ENCODE measurements around the gene WDR5B.
A peak's percentile ranks its signal among the peaks of the same experiment; 100 is the strongest.

The WDR5B gene

DNA sequence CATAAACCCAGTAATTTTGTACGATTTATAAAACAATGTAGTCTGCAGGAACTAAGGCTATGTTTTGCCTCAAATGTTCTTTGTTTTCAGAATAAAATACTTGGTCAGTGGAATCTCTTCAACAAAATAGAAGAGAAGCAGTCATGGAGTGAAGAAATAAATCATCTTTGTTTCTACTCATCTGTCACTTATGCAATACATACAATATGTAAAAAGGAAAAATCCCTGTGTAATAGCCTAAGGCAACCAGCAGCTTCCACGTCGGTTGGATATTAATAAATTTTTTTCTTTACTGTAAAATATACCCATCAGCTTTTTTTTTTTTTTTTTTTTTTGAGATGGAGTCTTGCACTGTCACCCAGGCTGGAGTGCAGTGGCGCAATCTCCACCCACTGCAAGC, 5.2 kb upstream of the WDR5B start:
- no peaks in the 10 kb centered on the region for H3K27me3 Mint-ChIP-seq
- no peaks in the 10 kb centered on the region for H3K9me3 Mint-ChIP-seq
- H3K36me3 Mint-ChIP-seq, result peaks cover 18% of the 10 kb centered on the region
- peaks cover 17% of the 10 kb centered on the region for H3K4me1 Mint-ChIP-seq
- no peak overlapping the region for H3K4me3 Mint-ChIP-seq
- no peak overlapping the region for H3K27ac Mint-ChIP-seq

DNA sequence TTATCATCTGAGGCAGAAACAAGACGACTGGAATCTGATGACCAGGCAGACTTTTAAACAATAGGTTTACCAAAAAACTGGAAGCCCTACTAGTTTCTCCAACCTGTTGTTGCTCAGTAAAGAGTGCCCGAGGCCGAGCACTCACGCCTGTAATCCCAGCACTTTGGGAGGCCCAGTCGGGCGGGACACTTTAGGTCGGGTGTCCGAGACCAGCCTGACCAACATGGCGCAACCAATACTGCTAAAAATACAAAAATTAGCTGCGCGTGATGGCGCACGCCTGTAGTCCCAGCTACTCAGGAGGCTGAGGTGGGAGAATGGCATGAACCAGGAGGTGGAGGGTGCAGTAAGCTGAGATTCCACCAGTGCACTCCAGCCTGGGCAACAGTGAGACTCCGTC, 1.1 kb upstream of the WDR5B start:
- Mint-ChIP-seq H3K4me1 (peaks cover 51% of the 10 kb centered on the region), H3K27me3 (no peaks in the 10 kb centered on the region)

DNA sequence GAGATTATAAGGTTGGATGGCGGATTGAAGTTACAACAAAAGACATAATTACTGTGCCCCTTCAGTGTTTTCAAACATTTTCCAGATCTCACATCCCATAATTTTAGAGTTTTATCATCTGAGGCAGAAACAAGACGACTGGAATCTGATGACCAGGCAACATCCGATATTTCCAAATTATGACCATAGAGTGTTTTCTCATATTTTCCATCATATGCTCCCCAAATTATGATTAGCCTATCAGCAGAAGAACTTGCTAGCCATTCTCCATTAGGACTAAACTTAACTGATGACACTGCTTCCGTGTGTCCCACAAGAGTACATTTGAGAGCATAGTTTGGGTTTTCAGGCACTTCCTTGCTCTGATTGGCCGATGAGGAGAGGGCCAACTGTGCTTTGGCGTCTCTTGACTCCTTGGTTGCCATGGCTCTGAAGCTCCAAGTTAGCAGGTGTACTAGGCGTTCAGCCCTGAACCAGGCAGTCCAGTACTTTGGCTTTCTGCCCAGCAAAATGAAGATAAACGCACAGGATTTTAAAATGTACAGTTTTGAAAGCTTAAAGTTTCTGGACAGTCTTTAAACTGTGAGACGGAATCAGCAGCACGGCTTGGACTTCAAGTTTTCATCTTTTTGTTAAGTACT, 638 bp downstream of the WDR5B start:
- Mint-ChIP-seq H3K9me3 (no peaks in the 10 kb centered on the region), H3K27me3 (no peaks in the 10 kb centered on the region), H3K36me3 (peaks cover 18% of the 10 kb centered on the region), H3K4me3 (peak overlapping the region; percentile 93), H3K27ac (peak overlapping the region; percentile 99), H3K4me1 (peaks cover 60% of the 10 kb centered on the region)

More for the DNA sequence above, 1.1 kb upstream of the WDR5B start:
- H3K36me3 Mint-ChIP-seq, result peaks cover 18% of the 10 kb centered on the region
- H3K4me3 Mint-ChIP-seq, result peak overlapping the region; percentile 93
- H3K27ac Mint-ChIP-seq, result peak overlapping the region; percentile 99
- no peaks in the 10 kb centered on the region for H3K9me3 Mint-ChIP-seq

DNA sequence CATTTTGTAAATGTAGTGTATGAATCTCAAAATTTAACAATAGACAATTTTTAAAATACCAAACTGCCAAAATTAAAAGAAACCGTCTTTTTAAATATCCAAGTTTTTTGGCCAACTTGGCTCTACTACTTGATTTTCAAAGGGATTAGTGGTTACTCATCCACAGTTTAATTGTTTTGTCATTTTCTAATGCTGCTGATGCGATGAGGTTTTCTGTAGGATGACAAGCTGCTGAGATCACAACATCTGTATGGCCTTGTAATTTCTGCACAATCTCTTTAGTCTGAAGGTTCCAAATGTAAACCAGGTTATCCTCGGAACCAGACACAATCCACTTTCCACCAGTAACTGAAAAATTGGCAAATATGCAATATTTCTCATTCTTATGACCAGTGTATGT, 1.5 kb downstream of the WDR5B start:
- Mint-ChIP-seq H3K4me3 (peak overlapping the region; percentile 93), H3K27me3 (no peaks in the 10 kb centered on the region), H3K27ac (no peak overlapping the region), H3K4me1 (peaks cover 65% of the 10 kb centered on the region), H3K36me3 (peaks cover 18% of the 10 kb centered on the region), H3K9me3 (no peaks in the 10 kb centered on the region)

GRCh38 chr3:122410639-122411038, 5.2 kb downstream of the WDR5B start:
- Mint-ChIP-seq H3K4me3 (no peak overlapping the region), H3K27ac (peak overlapping the region; percentile 53), H3K9me3 (no peaks in the 10 kb centered on the region), H3K4me1 (peaks cover 62% of the 10 kb centered on the region), H3K27me3 (no peaks in the 10 kb centered on the region), H3K36me3 (peaks cover 28% of the 10 kb centered on the region)

DNA sequence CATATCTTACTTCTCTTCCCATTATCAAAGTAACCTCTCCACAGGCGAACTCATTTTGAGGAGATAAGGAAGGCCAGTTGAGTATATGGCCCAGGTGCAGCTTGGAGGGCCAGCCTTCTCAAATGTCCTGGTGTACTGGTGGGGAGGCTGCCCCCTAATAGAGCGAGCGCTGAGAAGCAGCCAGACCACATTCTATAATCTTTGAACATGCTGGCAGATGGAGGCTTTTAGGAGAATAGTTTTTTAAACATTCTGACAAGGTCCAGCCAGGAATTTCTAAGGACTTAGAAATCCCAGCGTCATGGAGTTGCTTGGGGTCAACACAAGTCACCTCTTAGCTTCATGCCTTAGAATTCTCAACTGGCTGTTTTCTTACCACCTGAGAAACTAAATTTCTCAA, 5.8 kb downstream of the WDR5B start:
- H3K27ac Mint-ChIP-seq, result peak overlapping the region; percentile 51
- no peaks in the 10 kb centered on the region for H3K27me3 Mint-ChIP-seq
- peaks cover 26% of the 10 kb centered on the region for H3K36me3 Mint-ChIP-seq
- peaks cover 58% of the 10 kb centered on the region for H3K4me1 Mint-ChIP-seq
- H3K4me3 Mint-ChIP-seq, result no peak overlapping the region
- H3K9me3 Mint-ChIP-seq, result no peaks in the 10 kb centered on the region

GRCh38 chr3:122409446-122409845, 6.4 kb downstream of the WDR5B start:
- Mint-ChIP-seq H3K9me3 (no peaks in the 10 kb centered on the region), H3K27me3 (no peaks in the 10 kb centered on the region), H3K27ac (peak overlapping the region; percentile 95), H3K4me3 (no peak overlapping the region), H3K36me3 (peaks cover 23% of the 10 kb centered on the region), H3K4me1 (peaks cover 52% of the 10 kb centered on the region)

- Mint-ChIP-seq H3K36me3 (peaks cover 24% of the 10 kb centered on the region), H3K4me3 (no peak overlapping the region), H3K27me3 (no peaks in the 10 kb centered on the region), H3K27ac (no peak overlapping the region), H3K4me1 (peaks cover 41% of the 10 kb centered on the region), H3K9me3 (no peaks in the 10 kb centered on the region)
These were observed 7.9 kb downstream of the WDR5B start for GRCh38 chr3:122407946-122408345.

DNA sequence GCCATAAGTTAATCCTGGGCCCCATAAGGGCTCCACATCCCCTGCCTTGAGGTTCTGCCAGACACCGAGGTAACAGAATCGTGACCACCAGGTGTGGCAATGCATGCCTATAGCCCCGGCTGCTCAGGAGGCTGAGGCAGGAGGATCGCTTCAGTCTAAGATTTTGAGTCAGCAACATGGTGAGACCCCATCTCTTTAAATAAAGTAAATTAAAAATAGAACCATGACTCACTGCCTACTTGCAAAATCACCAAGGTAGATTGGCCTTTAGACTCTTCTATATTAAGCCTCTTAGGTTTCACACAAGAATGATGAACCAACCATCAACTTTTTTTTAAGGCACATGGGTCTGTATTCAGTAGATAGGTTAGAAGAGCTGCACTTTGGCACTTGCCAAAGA, 9.7 kb downstream of the WDR5B start:
- H3K9me3 Mint-ChIP-seq, result no peaks in the 10 kb centered on the region
- peaks cover 21% of the 10 kb centered on the region for H3K36me3 Mint-ChIP-seq
- no peaks in the 10 kb centered on the region for H3K27me3 Mint-ChIP-seq
- H3K4me3 Mint-ChIP-seq, result no peak overlapping the region
- H3K4me1 Mint-ChIP-seq, result peaks cover 31% of the 10 kb centered on the region
- H3K27ac Mint-ChIP-seq, result peak overlapping the region; percentile 79

- Mint-ChIP-seq H3K4me1 (peaks cover 25% of the 10 kb centered on the region), H3K9me3 (no peaks in the 10 kb centered on the region), H3K4me3 (no peak overlapping the region), H3K27ac (no peak overlapping the region), H3K27me3 (no peaks in the 10 kb centered on the region), H3K36me3 (peaks cover 17% of the 10 kb centered on the region)
These were observed 10.8 kb downstream of the WDR5B start for GRCh38 chr3:122405015-122405414.

DNA sequence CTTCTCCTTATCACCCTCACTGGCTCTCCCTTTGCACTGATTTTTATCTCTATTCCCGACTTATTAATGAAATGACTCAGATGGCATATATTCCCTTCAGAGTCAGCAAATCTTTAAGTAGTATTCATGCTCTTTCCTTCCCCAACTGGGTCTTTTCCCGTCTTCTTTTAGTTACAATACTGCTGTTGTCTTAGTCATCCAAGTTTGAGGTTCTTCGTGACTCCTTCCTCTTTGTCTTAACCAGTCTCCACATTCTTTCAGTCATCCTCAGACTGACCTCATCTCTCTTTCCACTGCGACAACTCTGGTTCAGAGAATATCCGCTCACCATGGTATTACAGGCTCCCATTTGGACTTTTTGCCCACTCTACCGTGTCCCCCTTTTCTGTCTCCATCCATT, 12.4 kb downstream of the WDR5B start:
- no peaks in the 10 kb centered on the region for H3K27me3 Mint-ChIP-seq
- no peak overlapping the region for H3K27ac Mint-ChIP-seq
- H3K4me1 Mint-ChIP-seq, result peaks cover 16% of the 10 kb centered on the region
- H3K9me3 Mint-ChIP-seq, result no peaks in the 10 kb centered on the region
- peaks cover 13% of the 10 kb centered on the region for H3K36me3 Mint-ChIP-seq
- no peak overlapping the region for H3K4me3 Mint-ChIP-seq

DNA sequence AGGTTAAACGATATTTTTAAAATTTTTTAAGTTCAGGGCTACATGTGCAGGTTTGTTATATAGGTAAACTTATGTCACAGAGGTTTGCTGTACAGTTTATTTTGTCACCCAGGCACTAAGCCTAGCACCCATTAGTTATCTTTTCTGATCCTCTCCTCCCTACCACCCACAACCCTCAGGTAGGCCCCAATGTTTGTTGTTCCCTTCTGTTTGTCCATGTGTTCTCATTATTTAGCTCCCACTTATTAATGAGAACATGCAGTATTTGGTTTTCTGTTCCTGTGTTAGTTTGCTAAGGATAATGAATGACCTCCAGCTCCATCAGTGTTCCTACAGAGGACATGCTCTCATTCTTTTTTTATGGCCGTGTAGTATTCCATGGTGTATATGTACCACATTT, 16.9 kb downstream of the WDR5B start:
- Mint-ChIP-seq H3K27ac (no peak overlapping the region), H3K4me3 (no peak overlapping the region), H3K4me1 (peaks cover 40% of the 10 kb centered on the region), H3K36me3 (peaks cover 5% of the 10 kb centered on the region), H3K9me3 (no peaks in the 10 kb centered on the region), H3K27me3 (no peaks in the 10 kb centered on the region)

DNA sequence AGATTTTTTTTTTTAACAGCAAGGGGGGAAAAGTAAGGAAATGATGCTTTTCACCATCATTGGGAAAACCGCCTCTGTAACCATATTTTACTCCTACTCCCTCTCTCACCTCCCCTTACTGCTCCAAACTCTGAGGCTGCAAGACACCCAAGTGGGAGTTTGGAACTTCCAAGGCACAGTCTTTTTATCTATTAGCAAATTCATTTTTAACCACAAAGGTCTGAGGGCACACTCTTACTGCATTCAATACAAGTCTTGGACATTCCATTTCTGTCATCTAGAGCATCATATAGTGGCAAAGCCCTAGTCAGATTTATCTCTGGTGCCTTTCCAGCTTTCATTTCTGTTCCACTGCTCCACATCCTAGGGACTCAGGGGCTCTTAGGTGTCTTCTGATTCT, 18.7 kb downstream of the WDR5B start:
- H3K36me3 Mint-ChIP-seq, result peaks cover 3% of the 10 kb centered on the region
- H3K9me3 Mint-ChIP-seq, result no peaks in the 10 kb centered on the region
- H3K4me3 Mint-ChIP-seq, result no peak overlapping the region
- peaks cover 40% of the 10 kb centered on the region for H3K4me1 Mint-ChIP-seq
- H3K27ac Mint-ChIP-seq, result no peak overlapping the region
- H3K27me3 Mint-ChIP-seq, result no peaks in the 10 kb centered on the region

DNA sequence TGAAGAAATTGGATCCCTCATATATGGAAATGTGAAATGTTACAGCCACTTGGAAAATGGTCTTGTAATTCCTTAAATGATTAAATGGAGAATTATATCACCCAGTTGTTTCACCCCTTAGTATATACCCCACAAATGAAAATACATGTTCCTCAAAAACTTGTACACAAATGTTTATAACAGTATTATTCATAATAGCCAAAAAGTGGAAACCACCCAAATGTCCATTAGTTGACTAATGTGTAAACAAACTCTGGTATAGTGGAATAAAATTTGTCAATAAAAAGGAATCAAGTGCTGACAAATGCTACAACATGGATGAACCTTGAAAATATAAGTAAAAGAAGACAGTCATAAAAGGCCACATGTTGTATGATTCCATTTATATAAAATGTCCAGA, 19.4 kb downstream of the WDR5B start:
- no peaks in the 10 kb centered on the region for H3K27me3 Mint-ChIP-seq
- H3K27ac Mint-ChIP-seq, result peak overlapping the region; percentile 31
- peaks cover 3% of the 10 kb centered on the region for H3K36me3 Mint-ChIP-seq
- H3K4me3 Mint-ChIP-seq, result no peak overlapping the region
- H3K4me1 Mint-ChIP-seq, result peaks cover 40% of the 10 kb centered on the region
- H3K9me3 Mint-ChIP-seq, result no peaks in the 10 kb centered on the region

- no peaks in the 10 kb centered on the region for H3K27me3 Mint-ChIP-seq
- no peak overlapping the region for H3K4me3 Mint-ChIP-seq
- peaks cover 36% of the 10 kb centered on the region for H3K4me1 Mint-ChIP-seq
- H3K9me3 Mint-ChIP-seq, result no peaks in the 10 kb centered on the region
- peaks cover 3% of the 10 kb centered on the region for H3K36me3 Mint-ChIP-seq
- no peak overlapping the region for H3K27ac Mint-ChIP-seq
These were observed 20.3 kb downstream of the WDR5B start for GRCh38 chr3:122395582-122395981.

GRCh38 chr3:122394173-122394572, 21.7 kb downstream of the WDR5B start:
- H3K27me3 Mint-ChIP-seq, result no peaks in the 10 kb centered on the region
- no peak overlapping the region for H3K4me3 Mint-ChIP-seq
- peaks cover 40% of the 10 kb centered on the region for H3K4me1 Mint-ChIP-seq
- H3K9me3 Mint-ChIP-seq, result no peaks in the 10 kb centered on the region
- H3K27ac Mint-ChIP-seq, result no peak overlapping the region
- H3K36me3 Mint-ChIP-seq, result peaks cover 3% of the 10 kb centered on the region
